H9 (cell line): ENCODE data around the gene CERCAM. TPM values are rescaled to one million over a fixed set of nuclear protein-coding genes. Genes with fewer than 3 reads are reported as not detected.

Source experiments
- DNase-seq: peaks from one replicate; pipeline ENCODE4 v3.0.0-alpha.2; 2017
- H2AFZ ChIP-seq: one replicate; pipeline ENCODE4 v1.6.1; 2013; ENCODE audit warnings: mild to moderate bottlenecking, low read length, control low read depth, moderate library complexity
- H2AK5ac ChIP-seq: 2 replicates; pipeline ENCODE4 v1.6.1; 2013; ENCODE audit warnings: low read length, control low read depth, mixed read lengths; ENCODE audit not compliant: insufficient read length
- H2BK120ac ChIP-seq: one replicate; pipeline ENCODE4 v1.6.1; 2013; ENCODE audit warnings: low read depth, mild to moderate bottlenecking, low read length, control low read depth, inconsistent platforms; ENCODE audit not compliant: poor library complexity, severe bottlenecking
- H2BK12ac ChIP-seq: 2 replicates; pipeline ENCODE4 v1.6.1; 2013; ENCODE audit warnings: low read length, control low read depth, mixed read lengths, low read depth; ENCODE audit not compliant: insufficient read length
- H2BK15ac ChIP-seq: 2 replicates; pipeline ENCODE4 v1.6.1; 2013; ENCODE audit warnings: low read depth, low read length, control low read depth
- H2BK20ac ChIP-seq: one replicate; pipeline ENCODE4 v1.6.1; 2013; ENCODE audit warnings: low read depth, mild to moderate bottlenecking, low read length, control low read depth, inconsistent platforms; ENCODE audit not compliant: poor library complexity, severe bottlenecking
- H2BK5ac ChIP-seq: 2 replicates; pipeline ENCODE4 v1.6.1; 2013; ENCODE audit warnings: low read length, control low read depth, mixed read lengths; ENCODE audit not compliant: insufficient read length
- H3K14ac ChIP-seq: 2 replicates; pipeline ENCODE4 v1.6.1; 2013; ENCODE audit warnings: low read length, control low read depth; ENCODE audit not compliant: insufficient read depth
- H3K18ac ChIP-seq: 2 replicates; pipeline ENCODE4 v1.6.1; 2013; ENCODE audit warnings: low read depth, mild to moderate bottlenecking, mixed read lengths, low read length, control low read depth; ENCODE audit not compliant: insufficient read length
- H3K23ac ChIP-seq: 2 replicates; pipeline ENCODE4 v1.6.1; 2013; ENCODE audit warnings: low read length, control low read depth, mixed read lengths, low read depth; ENCODE audit not compliant: insufficient read length
- H3K23me2 ChIP-seq: 2 replicates; pipeline ENCODE4 v1.6.1; 2013; ENCODE audit warnings: low read depth, mild to moderate bottlenecking, mixed read lengths, low read length, control low read depth; ENCODE audit not compliant: insufficient read length, poor library complexity, severe bottlenecking
- H3K27ac ChIP-seq: 2 replicates; pipeline ENCODE4 v1.5.1; 2013; ENCODE audit warnings: low read length, control low read depth, mixed read lengths, low read depth; ENCODE audit not compliant: insufficient read length
- H3K27me3 ChIP-seq: 2 replicates; pipeline ENCODE4 v1.6.1; 2013; ENCODE audit warnings: low read length, control low read depth, inconsistent platforms; ENCODE audit not compliant: insufficient read depth
- H3K4ac ChIP-seq: 2 replicates; pipeline ENCODE4 v1.6.1; 2013; ENCODE audit warnings: low read depth, mild to moderate bottlenecking, control low read depth, inconsistent platforms, low read length, moderate library complexity
- H3K4me1 ChIP-seq: 2 replicates; pipeline ENCODE4 v1.6.1; 2013; ENCODE audit warnings: low read length, control low read depth, inconsistent platforms; ENCODE audit not compliant: insufficient read depth
- H3K4me2 ChIP-seq: 2 replicates; pipeline ENCODE4 v1.6.1; 2013; ENCODE audit warnings: low read length, control low read depth, mixed read lengths; ENCODE audit not compliant: insufficient read length, insufficient read depth
- H3K56ac ChIP-seq: 2 replicates; pipeline ENCODE4 v1.6.1; 2013; ENCODE audit warnings: low read depth, mild to moderate bottlenecking, mixed read lengths, low read length, control low read depth; ENCODE audit not compliant: insufficient read length
- H3K79me1 ChIP-seq: 2 replicates; pipeline ENCODE4 v1.6.1; 2013; ENCODE audit warnings: low read depth, mild to moderate bottlenecking, moderate library complexity, low read length, control low read depth, inconsistent platforms; ENCODE audit not compliant: insufficient read depth, poor library complexity, severe bottlenecking
- H3K79me2 ChIP-seq: 2 replicates; pipeline ENCODE4 v1.6.1; 2013; ENCODE audit warnings: low read length, control low read depth, inconsistent platforms; ENCODE audit not compliant: insufficient read depth
- H3K9ac ChIP-seq: 2 replicates; pipeline ENCODE4 v1.6.1; 2013; ENCODE audit warnings: low read length, control low read depth, mixed read lengths; ENCODE audit not compliant: insufficient read length; ENCODE audit errors: extremely low read depth
- H3K9me3 ChIP-seq: one replicate; pipeline ENCODE4 v1.6.1; 2013; ENCODE audit warnings: low read depth, low read length, inconsistent platforms; ENCODE audit not compliant: control insufficient read depth
- H3T11ph ChIP-seq: one replicate; pipeline ENCODE4 v1.6.1; 2013; ENCODE audit warnings: mild to moderate bottlenecking, low read length, control low read depth, inconsistent platforms
- H4K20me1 ChIP-seq: one replicate; pipeline ENCODE4 v1.6.1; 2013; ENCODE audit not compliant: control insufficient read depth, insufficient read length, insufficient read depth
- H4K5ac ChIP-seq: 2 replicates; pipeline ENCODE4 v1.6.1; 2013; ENCODE audit warnings: low read depth, mild to moderate bottlenecking, mixed read lengths, low read length, control low read depth; ENCODE audit not compliant: insufficient read length
- H4K8ac ChIP-seq: replicated peaks from 2 replicates; pipeline ENCODE4 v1.6.1; 2013; ENCODE audit warnings: low read length, control low read depth, mixed read lengths, low read depth; ENCODE audit not compliant: insufficient read length
- H4K91ac ChIP-seq: 2 replicates; pipeline ENCODE4 v1.6.1; 2013; ENCODE audit warnings: low read depth, mild to moderate bottlenecking, moderate library complexity, mixed read lengths, low read length, control low read depth; ENCODE audit not compliant: insufficient read length
- H3K27ac Mint-ChIP-seq, 3 experiments: 2 replicates in 2 of 3; 3 replicates in 1 of 3; pipeline ENCODE4 v1.8.0; 2020 to 2021; ENCODE audit warnings: mixed read lengths in 3 of 3, mild to moderate bottlenecking in 1 of 3, moderate library complexity in 1 of 3
- H3K27me3 Mint-ChIP-seq: 2 replicates; pipeline ENCODE4 v1.8.0; 2021; ENCODE audit warnings: low read depth, mild to moderate bottlenecking, moderate library complexity, mixed read lengths
- H3K36me3 Mint-ChIP-seq, 3 experiments: 2 replicates in 2 of 3; 3 replicates in 1 of 3; pipeline ENCODE4 v1.8.0; 2020 to 2021; ENCODE audit warnings: low read depth in 3 of 3, mixed read lengths in 3 of 3; ENCODE audit not compliant: insufficient read depth in 1 of 3
- H3K4me1 Mint-ChIP-seq, 2 experiments: 2 replicates each; pipeline ENCODE4 v1.8.0; 2020; ENCODE audit warnings: mixed read lengths in 2 of 2
- H3K4me3 Mint-ChIP-seq, 2 experiments: 2 replicates in 1 of 2; 3 replicates in 1 of 2; pipeline ENCODE4 v1.8.0; 2020 to 2021; ENCODE audit warnings: mild to moderate bottlenecking in 2 of 2, mixed read lengths in 2 of 2, moderate library complexity in 1 of 2
- H3K9me3 Mint-ChIP-seq, 2 experiments: 2 replicates in 1 of 2; 3 replicates in 1 of 2; pipeline ENCODE4 v1.8.0; 2020; ENCODE audit warnings: mild to moderate bottlenecking in 2 of 2, mixed read lengths in 2 of 2, moderate library complexity in 1 of 2
- CTCF ChIP-seq: fragments of 200-600 bp; sonication (generic); conservative IDR thresholded peaks from 3 replicates; pipeline ENCODE4 v1.8.0; 2021; ENCODE audit warnings: antibody characterized with exemption, mild to moderate bottlenecking
- WGBS: extraction: QIAGEN DNeasy Blood & Tissue Kit; methylation state at CpG from one replicate; pipeline ENCODE4 v1.1.7; 2013; ENCODE audit warnings: missing lambda C conversion rate, low lambda C conversion rate, mixed read lengths; ENCODE audit not compliant: insufficient read length; ENCODE audit errors: extremely low coverage; 5-methylcytosine and 5-hydroxymethylcytosine counted together
- total RNA-seq: library from RNA; stranded (reverse); gene quantifications from 2 replicates; pipeline ENCODE4 v1.2.1, GENCODE V29; 2021

CERCAM gene
- total RNA-seq, 1 experiment from 2014 or later = 5.4 TPM

GRCh38 chr9:128484686-128485413, 64.2 kb downstream of the CERCAM start:
- Histone ChIP-seq H4K8ac (no peak overlapping the region), H3K23ac (no peak overlapping the region), H3K14ac (no peak overlapping the region; the same call in 1 of the 2 replicates), H2BK15ac (no peak overlapping the region), H3K4ac (no peak overlapping the region), H3K4me2 (no peak overlapping the region), H3K27me3 (no peaks in the 10 kb centered on the region), H3K4me1 (no peaks in the 10 kb centered on the region), H4K91ac (no peak overlapping the region), H3K79me1 (no peaks in the 10 kb centered on the region), H3K9ac (no peak overlapping the region), H2BK12ac (no peak overlapping the region), H3K23me2 (no peaks in the 10 kb centered on the region), H2BK5ac (no peak overlapping the region), H4K5ac (no peak overlapping the region), H3T11ph (no peak overlapping the region), H3K79me2 (no peaks in the 10 kb centered on the region), H4K20me1 (no peaks in the 10 kb centered on the region), H3K56ac (no peak overlapping the region), H3K18ac (no peak overlapping the region), H3K9me3 (no peaks in the 10 kb centered on the region), H2AK5ac (no peak overlapping the region), H3K27ac (no peak overlapping the region), H2BK20ac (no peak overlapping the region), H2BK120ac (no peak overlapping the region), H2AFZ (no peak overlapping the region)
- H3K4me1 Mint-ChIP-seq = peaks cover 0 to 9% of the 10 kb centered on the region in 2 experiments; a peak in 1 of 4 replicates
- no peak overlapping the region for H3K4me3 Mint-ChIP-seq
- H3K9me3 Mint-ChIP-seq = no peaks in the 10 kb centered on the region
- peak overlapping the region in 2 of 3 experiments; percentile 19 to 27; a peak in 1 of 7 replicates for H3K27ac Mint-ChIP-seq
- peaks cover 5 to 49% (median 24%) of the 10 kb centered on the region in 3 experiments; a peak in 6 of 7 replicates for H3K36me3 Mint-ChIP-seq
- TF ChIP-seq CTCF = no peak
- DNase-seq = no peak
- WGBS = 100% methylated on average over 1 of the region's 17 CpGs
- no peaks in the 10 kb centered on the region for H3K27me3 Mint-ChIP-seq
